Measurements from ENCODE around the gene EOLA2. TPM values are rescaled to one million over a fixed set of nuclear protein-coding genes. Genes with fewer than 3 reads are reported as not detected.

Gene EOLA2
- polyA plus RNA-seq, 4 donors, result 25.3 to 31.9 (median 29.0) TPM

Other genes starting within 250 kb of the EOLA2 start
- not detected for gene MAGEA11, start 226.4 kb downstream of the EOLA2 start, polyA plus RNA-seq (ENCODE audit: insufficient read length in 4 of 4)
- 1 to 10 TPM; 2.0 to 2.2 (median 2.2) TPM for gene HSFX1, start 164.4 kb downstream of the EOLA2 start, polyA plus RNA-seq (ENCODE audit: insufficient read length in 4 of 4)
- gene MAGEA9, start 156.6 kb downstream of the EOLA2 start, polyA plus RNA-seq (ENCODE audit: insufficient read length in 4 of 4), result not detected
- gene MAGEA8, start 57.3 kb downstream of the EOLA2 start, polyA plus RNA-seq (ENCODE audit: insufficient read length in 4 of 4), result under 1 TPM in 3 of 4 donors, not detected in 1; 0.05 to 0.14 (median 0.10) TPM
- under 1 TPM in 2 of 4 donors, not detected in 2; 0.14 to 0.17 TPM for gene HSFX4, start 8.9 kb downstream of the EOLA2 start, polyA plus RNA-seq (ENCODE audit: insufficient read length in 4 of 4)